Measurements from ENCODE around the gene MAP3K8. TPM values are rescaled to one million over a fixed set of nuclear protein-coding genes. Genes with fewer than 3 reads are reported as not detected.
A peak's percentile ranks its signal among the peaks of the same experiment; 100 is the strongest.
"Not testable (repeated sequence)": the region's sequence is repeated elsewhere in the genome, so short reads cannot be mapped to it uniquely, and the experiment has no call there.

Gene MAP3K8
- total and polyA plus RNA-seq, 2 donors from 2014 or later = 6.7 to 41.6 TPM

DNA sequence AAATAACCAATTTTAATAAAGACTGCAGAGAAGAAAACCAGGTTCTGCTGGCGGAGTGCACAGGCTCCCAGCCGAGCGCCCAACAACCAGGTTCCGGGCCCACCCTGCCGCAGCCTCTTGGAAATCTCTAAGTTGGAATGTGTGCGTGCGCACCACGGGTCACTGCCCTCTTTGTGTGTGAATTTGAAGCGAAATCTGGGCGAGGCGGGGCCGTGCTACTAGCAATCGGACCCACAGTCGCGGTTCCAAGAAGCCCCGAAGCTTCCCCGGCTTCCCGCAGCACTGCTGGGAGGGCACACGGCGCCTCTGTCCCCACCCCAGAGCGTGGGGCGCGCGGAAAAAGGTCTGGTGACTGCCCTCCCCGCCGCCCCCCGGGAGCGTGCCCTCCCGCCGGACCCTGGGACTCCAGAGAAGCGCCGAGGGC lies 666 bp upstream of the MAP3K8 start:
- Histone ChIP-seq H3K27ac (ENCODE audit: low read depth in 2 of 2, low read length in 2 of 2) (peak overlapping the region; percentile 97 to 99), H3K4me1 (ENCODE audit: control insufficient read depth in 2 of 3, insufficient read depth in 2 of 3, low read depth in 1 of 3, low read length in 3 of 3) (peaks cover 7 to 22% (median 9%) of the 10 kb centered on the region in 3 donors), H3K4me3 (ENCODE audit: low read length in 3 of 3) (peak overlapping the region; percentile 65 to 92 (median 88)), H3K9me3 (ENCODE audit: control insufficient read depth in 2 of 3, insufficient read depth in 1 of 3, low read length in 3 of 3) (no peaks in the 10 kb centered on the region), H3K27me3 (ENCODE audit: control insufficient read depth, insufficient read depth, low read length) (no peaks in the 10 kb centered on the region), H3K36me3 (ENCODE audit: control insufficient read depth in 2 of 3, insufficient read depth in 3 of 3, low read length in 3 of 3) (peaks cover 0 to 2% (median 0%) of the 10 kb centered on the region in 3 donors), H3K9ac (ENCODE audit: low read length in 3 of 3) (peak overlapping the region; percentile 17 to 83 (median 72))
- TF ChIP-seq, protein P1, sequence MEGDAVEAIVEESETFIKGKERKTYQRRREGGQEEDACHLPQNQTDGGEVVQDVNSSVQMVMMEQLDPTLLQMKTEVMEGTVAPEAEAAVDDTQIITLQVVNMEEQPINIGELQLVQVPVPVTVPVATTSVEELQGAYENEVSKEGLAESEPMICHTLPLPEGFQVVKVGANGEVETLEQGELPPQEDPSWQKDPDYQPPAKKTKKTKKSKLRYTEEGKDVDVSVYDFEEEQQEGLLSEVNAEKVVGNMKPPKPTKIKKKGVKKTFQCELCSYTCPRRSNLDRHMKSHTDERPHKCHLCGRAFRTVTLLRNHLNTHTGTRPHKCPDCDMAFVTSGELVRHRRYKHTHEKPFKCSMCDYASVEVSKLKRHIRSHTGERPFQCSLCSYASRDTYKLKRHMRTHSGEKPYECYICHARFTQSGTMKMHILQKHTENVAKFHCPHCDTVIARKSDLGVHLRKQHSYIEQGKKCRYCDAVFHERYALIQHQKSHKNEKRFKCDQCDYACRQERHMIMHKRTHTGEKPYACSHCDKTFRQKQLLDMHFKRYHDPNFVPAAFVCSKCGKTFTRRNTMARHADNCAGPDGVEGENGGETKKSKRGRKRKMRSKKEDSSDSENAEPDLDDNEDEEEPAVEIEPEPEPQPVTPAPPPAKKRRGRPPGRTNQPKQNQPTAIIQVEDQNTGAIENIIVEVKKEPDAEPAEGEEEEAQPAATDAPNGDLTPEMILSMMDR (IDR thresholded peaks at IDR 0.05; ENCODE audit: borderline replicate concordance, extremely low read depth, insufficient read depth) = peak; percentile 3
- FAIRE-seq (no peak), DNase-seq (peak; percentile 87 to 94 (median 92))
- intact Hi-C loops (cut with DNase I) = no loop called here

DNA sequence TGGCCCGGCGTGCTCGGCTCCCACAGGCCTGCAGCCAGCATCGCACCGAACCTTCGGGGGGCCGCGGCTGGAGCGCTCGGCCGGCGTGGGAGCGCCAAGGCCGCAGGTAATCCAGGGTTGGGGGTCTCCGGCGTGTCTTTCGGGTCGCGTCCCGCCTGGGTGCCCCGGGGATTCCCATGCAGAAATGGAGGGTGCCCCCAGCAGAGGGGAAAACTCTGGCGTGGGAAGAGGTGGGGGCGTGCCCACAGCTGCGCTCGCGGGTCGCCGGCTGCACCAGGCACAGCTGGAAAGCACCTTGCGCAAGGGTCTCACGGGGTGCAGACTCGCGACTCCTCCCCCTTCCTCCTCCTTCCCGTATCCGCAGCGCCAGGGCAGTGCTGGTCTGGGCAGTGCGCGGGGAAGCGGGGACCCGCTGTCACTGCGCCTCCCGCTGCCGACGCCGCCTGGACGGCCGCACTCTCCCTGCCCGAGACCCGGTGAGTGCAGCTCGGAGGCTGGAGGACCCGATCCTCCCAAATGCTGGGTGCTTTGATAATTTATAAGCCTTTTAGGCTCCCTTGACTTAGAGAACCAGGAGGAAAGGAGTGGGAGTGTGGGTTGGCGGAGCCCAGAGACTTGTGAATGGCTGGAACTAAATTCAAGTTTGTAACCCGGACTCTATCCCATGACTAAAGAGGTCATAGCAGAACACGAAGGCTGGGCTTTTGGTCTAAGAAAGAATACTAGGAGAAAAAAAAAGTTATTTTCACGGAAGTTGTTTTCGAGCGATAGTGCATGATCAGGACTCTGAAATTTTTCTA lies 489 bp downstream of the MAP3K8 start:
- intact Hi-C loops (cut with DNase I) = no loop called here
- H3K27me3 ChIP-seq (ENCODE audit: control insufficient read depth, insufficient read depth, low read length) = no peaks in the 10 kb centered on the region
- H3K4me3 ChIP-seq (ENCODE audit: low read length in 3 of 3) = peak overlapping the region; percentile 74 to 92 (median 88)
- TF ChIP-seq, protein P1 (IDR thresholded peaks at IDR 0.05; ENCODE audit: borderline replicate concordance, extremely low read depth, insufficient read depth) = peak; percentile 4
- H3K9me3 ChIP-seq (ENCODE audit: control insufficient read depth in 2 of 3, insufficient read depth in 1 of 3, low read length in 3 of 3) = no peaks in the 10 kb centered on the region
- H3K9ac ChIP-seq (ENCODE audit: low read length in 3 of 3) = peak overlapping the region; percentile 56 to 83 (median 72)
- DNase-seq (peak; percentile 83 to 96 (median 89)), FAIRE-seq (no peak)
- H3K4me1 ChIP-seq (ENCODE audit: control insufficient read depth in 2 of 3, insufficient read depth in 2 of 3, low read depth in 1 of 3, low read length in 3 of 3) = peaks cover 7 to 22% (median 14%) of the 10 kb centered on the region in 3 donors
- H3K27ac ChIP-seq (ENCODE audit: low read depth in 2 of 2, low read length in 2 of 2) = peak overlapping the region; percentile 97 to 99
- H3K36me3 ChIP-seq (ENCODE audit: control insufficient read depth in 2 of 3, insufficient read depth in 3 of 3, low read length in 3 of 3) = peaks cover 0 to 5% (median 3%) of the 10 kb centered on the region in 3 donors

GRCh38 chr10:30435073-30435422 lies 1.1 kb downstream of the MAP3K8 start:
- no peaks in the 10 kb centered on the region for H3K9me3 ChIP-seq (ENCODE audit: control insufficient read depth in 2 of 3, insufficient read depth in 1 of 3, low read length in 3 of 3)
- peak overlapping the region; percentile 74 to 92 (median 88) for H3K4me3 ChIP-seq (ENCODE audit: low read length in 3 of 3)
- no peak for FAIRE-seq

GRCh38 chr10:30435499-30436167 lies 1.6 kb downstream of the MAP3K8 start:
- H3K27me3 ChIP-seq (ENCODE audit: control insufficient read depth, insufficient read depth, low read length); intact Hi-C loops (cut with DNase I); DNase-seq; H3K9me3 ChIP-seq (ENCODE audit: control insufficient read depth in 2 of 3, insufficient read depth in 1 of 3, low read length in 3 of 3); H3K36me3 ChIP-seq (ENCODE audit: control insufficient read depth in 2 of 3, insufficient read depth in 3 of 3, low read length in 3 of 3); FAIRE-seq: not testable (repeated sequence)
- H3K9ac ChIP-seq (ENCODE audit: low read length in 3 of 3) = peak overlapping the region; percentile 48 to 83 (median 72)
- peak overlapping the region; percentile 97 to 99 for H3K27ac ChIP-seq (ENCODE audit: low read depth in 2 of 2, low read length in 2 of 2)
- H3K4me3 ChIP-seq (ENCODE audit: low read length in 3 of 3) = peak overlapping the region; percentile 74 to 92 (median 88)
- H3K4me1 ChIP-seq (ENCODE audit: control insufficient read depth in 2 of 3, insufficient read depth in 2 of 3, low read depth in 1 of 3, low read length in 3 of 3) = peaks cover 7 to 22% (median 14%) of the 10 kb centered on the region in 3 donors

More at GRCh38 chr10:30435073-30435422, 1.1 kb downstream of the MAP3K8 start:
- TF ChIP-seq, protein P1 (IDR thresholded peaks at IDR 0.05; ENCODE audit: borderline replicate concordance, extremely low read depth, insufficient read depth) = no peak
- H3K27ac ChIP-seq (ENCODE audit: low read depth in 2 of 2, low read length in 2 of 2) = peak overlapping the region; percentile 97 to 99
- no peaks in the 10 kb centered on the region for H3K27me3 ChIP-seq (ENCODE audit: control insufficient read depth, insufficient read depth, low read length)
- peak overlapping the region; percentile 48 to 83 (median 72) for H3K9ac ChIP-seq (ENCODE audit: low read length in 3 of 3)
- peaks cover 7 to 22% (median 14%) of the 10 kb centered on the region in 3 donors for H3K4me1 ChIP-seq (ENCODE audit: control insufficient read depth in 2 of 3, insufficient read depth in 2 of 3, low read depth in 1 of 3, low read length in 3 of 3)
- intact Hi-C loops (cut with DNase I) = no loop called here
- H3K36me3 ChIP-seq (ENCODE audit: control insufficient read depth in 2 of 3, insufficient read depth in 3 of 3, low read length in 3 of 3) = peaks cover 0 to 5% (median 3%) of the 10 kb centered on the region in 3 donors
- peak in 1 of 5 donors; percentile 33 for DNase-seq

Data from kidney (tissue), 14 donors.